A673 (cell line): ENCODE results near the gene LMOD2. TPM values are rescaled to one million over a fixed set of nuclear protein-coding genes. Genes with fewer than 3 reads are reported as not detected.

ENCODE experiments used
- BruUV-seq: library from RNA; stranded (reverse); fragments of 400-500 nt; replicated peaks from 2 replicates; lab custom pipeline; 2021; lab: Mats Ljungman, UMichigan
- CTCF ChIA-PET: fragments of 300-600 bp; sonication (Branson Sonifier 250); formaldehyde crosslinking; loops from one replicate; lab custom pipeline; 2022; ENCODE audit warnings: antibody characterized with exemption; lab: Charles Lee
- POLR2A ChIA-PET: fragments of 300-600 bp; sonication (Branson Sonifier 250); formaldehyde crosslinking; loops from one replicate; lab custom pipeline; 2022; ENCODE audit warnings: antibody characterized with exemption; ENCODE audit not compliant: low non-redundant PET; lab: Charles Lee
- DNase-seq: peaks from one replicate; pipeline ENCODE4 v3.0.0-alpha.2; 2015; ENCODE audit warnings: low spot score
- H3K27ac ChIP-seq: fragments of 200-600 bp; sonication (generic); 2 replicates; pipeline ENCODE4 v1.5.1; 2016; ENCODE audit warnings: mixed run types, low read depth, mild to moderate bottlenecking, mixed read lengths, antibody characterized with exemption, low read length; ENCODE audit not compliant: poor library complexity, severe bottlenecking
- H3K27me3 ChIP-seq: fragments of 200-600 bp; sonication (generic); replicated peaks from 2 replicates; pipeline ENCODE4 v1.6.1; 2017; ENCODE audit warnings: mixed run types, low read depth, mild to moderate bottlenecking, mixed read lengths, antibody characterized with exemption, low read length; ENCODE audit not compliant: insufficient read depth, poor library complexity
- H3K36me3 ChIP-seq: fragments of 200-600 bp; sonication (generic); 2 replicates; pipeline ENCODE4 v1.6.1; 2016; ENCODE audit warnings: mixed run types, mild to moderate bottlenecking, mixed read lengths, antibody characterized with exemption, low read length; ENCODE audit not compliant: insufficient read depth, poor library complexity, severe bottlenecking
- H3K4me1 ChIP-seq: fragments of 200-600 bp; sonication (generic); 2 replicates; pipeline ENCODE4 v1.6.1; 2017; ENCODE audit warnings: mixed run types, mild to moderate bottlenecking, mixed read lengths, antibody characterized with exemption, low read length; ENCODE audit not compliant: insufficient read depth, poor library complexity, severe bottlenecking
- H3K4me3 ChIP-seq: fragments of 200-600 bp; sonication (generic); 2 replicates; pipeline ENCODE4 v1.5.1; 2016; ENCODE audit warnings: low read depth, mixed run types, mild to moderate bottlenecking, mixed read lengths, low read length; ENCODE audit not compliant: poor library complexity, severe bottlenecking
- H3K9me3 ChIP-seq: fragments of 200-600 bp; sonication (generic); 2 replicates; pipeline ENCODE4 v1.6.1; 2016; ENCODE audit warnings: mixed run types, low read depth, mild to moderate bottlenecking, mixed read lengths, antibody characterized with exemption, low read length; ENCODE audit not compliant: poor library complexity, severe bottlenecking
- CTCF ChIP-seq: fragments of 300-800, 200-600 bp; sonication (generic); conservative IDR thresholded peaks from 2 replicates; pipeline ENCODE4 v1.5.1; 2017; ENCODE audit warnings: low read depth, mild to moderate bottlenecking, antibody characterized with exemption, low read length, moderate library complexity, mixed read lengths
- EZH2 ChIP-seq: fragments of 200-600 bp; sonication (generic); IDR thresholded peaks from 2 replicates; pipeline ENCODE4 v1.6.1; 2017; ENCODE audit warnings: borderline replicate concordance, low read depth, mild to moderate bottlenecking, mixed read lengths, antibody characterized with exemption, low read length; ENCODE audit not compliant: poor library complexity, severe bottlenecking
- intact Hi-C: fragments of 100-400 bp; cut with micrococcal nuclease; formaldehyde crosslinking; loops from one replicate; pipeline ENCODE4 v1.10.0; 2022; ENCODE audit not compliant: unreplicated experiment
- total RNA-seq: library from RNA; stranded (reverse); gene quantifications from 2 replicates; pipeline ENCODE4 v1.2.3, GENCODE V29; 2021

The LMOD2 gene
- total RNA-seq, 1 experiment from 2014 or later = not detected

GRCh38 chr7:123652406-123652805, 3.3 kb upstream of the LMOD2 start:
- BruUV-seq = no TSS peak

GRCh38 chr7:123653162-123653561, 2.5 kb upstream of the LMOD2 start:
- Histone ChIP-seq H3K9me3 (no peaks in the 10 kb centered on the region), H3K27ac (no peak overlapping the region), H3K27me3 (no peaks in the 10 kb centered on the region), H3K4me1 (no peaks in the 10 kb centered on the region), H3K4me3 (no peak overlapping the region), H3K36me3 (no peaks in the 10 kb centered on the region)
- DNase-seq = no peak
- BruUV-seq = no TSS peak
- TF ChIP-seq CTCF (no peak), EZH2 (no peak)
- intact Hi-C loops = no loop called here
- CTCF ChIA-PET = no interaction called here
- POLR2A ChIA-PET = interaction anchor here (0.7 kb wide), 1 partner anchor 16 kb away, joined by 3 read pairs; no protein-coding TSS in a partner anchor

More at GRCh38 chr7:123652406-123652805, 3.3 kb upstream of the LMOD2 start:
- intact Hi-C loops = no loop called here
- no peak overlapping the region for H3K27ac ChIP-seq
- H3K4me1 ChIP-seq = no peaks in the 10 kb centered on the region
- POLR2A ChIA-PET = no interaction called here
- no peaks in the 10 kb centered on the region for H3K27me3 ChIP-seq
- CTCF ChIA-PET = no interaction called here
- no peak overlapping the region for H3K4me3 ChIP-seq
- no peak for DNase-seq
- TF ChIP-seq EZH2 = no peak
- H3K9me3 ChIP-seq = no peaks in the 10 kb centered on the region
- no peaks in the 10 kb centered on the region for H3K36me3 ChIP-seq

- intact Hi-C loops = no loop called here
Observed at GRCh38 chr7:123656544-123657303, 1.1 kb downstream of the LMOD2 start.

More at GRCh38 chr7:123656544-123657303, 1.1 kb downstream of the LMOD2 start:
- no peak overlapping the region for H3K4me3 ChIP-seq
- TF ChIP-seq EZH2 (no peak), CTCF (no peak)
- no peak for DNase-seq
- POLR2A ChIA-PET = no interaction called here
- BruUV-seq = no TSS peak
- CTCF ChIA-PET = no interaction called here
- H3K27me3 ChIP-seq = no peaks in the 10 kb centered on the region
- H3K4me1 ChIP-seq = no peaks in the 10 kb centered on the region
- no peaks in the 10 kb centered on the region for H3K9me3 ChIP-seq
- no peaks in the 10 kb centered on the region for H3K36me3 ChIP-seq
- no peak overlapping the region for H3K27ac ChIP-seq
